GM21825 (cell line): ENCODE results near the gene EPHB2.

Experiments used
- ATAC-seq: cut with Tn5 transposase; IDR thresholded peaks from one replicate; pipeline ENCODE4 v1.9.1; 2021; ENCODE audit warnings: mild to moderate bottlenecking, moderate library complexity; ENCODE audit not compliant: unreplicated experiment

EPHB2 gene

GRCh38 chr1:22721122-22721873 lies 10.7 kb downstream of the EPHB2 start:
- ATAC-seq: no peak

- ATAC-seq: no peak
Measured at GRCh38 chr1:22722901-22723550, 12.4 kb downstream of the EPHB2 start.

GRCh38 chr1:22727873-22728272 lies 17.2 kb downstream of the EPHB2 start:
- no peak for ATAC-seq

GRCh38 chr1:22728751-22729399 lies 18.2 kb downstream of the EPHB2 start:
- ATAC-seq: no peak

- ATAC-seq: no peak
Measured at GRCh38 chr1:22729400-22729773, 18.7 kb downstream of the EPHB2 start.

GRCh38 chr1:22729912-22730311 lies 19.3 kb downstream of the EPHB2 start:
- no peak for ATAC-seq

- ATAC-seq: no peak
Measured at GRCh38 chr1:22731924-22732720, 21.5 kb downstream of the EPHB2 start.

- ATAC-seq: no peak
Measured at GRCh38 chr1:22733643-22734042, 23.0 kb downstream of the EPHB2 start.

GRCh38 chr1:22736501-22737080 lies 26.0 kb downstream of the EPHB2 start:
- ATAC-seq: no peak

GRCh38 chr1:22737374-22738068 lies 26.9 kb downstream of the EPHB2 start:
- ATAC-seq: no peak

- ATAC-seq: no peak
Measured at GRCh38 chr1:22738069-22738435, 27.4 kb downstream of the EPHB2 start.

GRCh38 chr1:22738522-22738921 lies 27.9 kb downstream of the EPHB2 start:
- no peak for ATAC-seq

- no peak for ATAC-seq
Measured at GRCh38 chr1:22739648-22740385, 29.2 kb downstream of the EPHB2 start.

- no peak for ATAC-seq
Measured at GRCh38 chr1:22741118-22741517, 30.5 kb downstream of the EPHB2 start.

- no peak for ATAC-seq
Measured at GRCh38 chr1:22745669-22746585, 35.3 kb downstream of the EPHB2 start.

GRCh38 chr1:22747021-22747734 lies 36.5 kb downstream of the EPHB2 start:
- no peak for ATAC-seq

GRCh38 chr1:22747735-22748073 lies 37.1 kb downstream of the EPHB2 start:
- no peak for ATAC-seq

GRCh38 chr1:22749503-22749902 lies 38.9 kb downstream of the EPHB2 start:
- no peak for ATAC-seq
